Hepatic stellate cell (primary cell): ENCODE results near the gene RXRA.

ENCODE experiments used
- DNase-seq: peaks from one replicate; pipeline ENCODE4 v3.0.0; 2011; ENCODE audit warnings: low spot score

RXRA gene

GRCh38 chr9:134474055-134474370 is 147.8 kb downstream of the RXRA start:
- DNase-seq, result peak; percentile 89

- peak; percentile 87 for DNase-seq
Measured at GRCh38 chr9:134475011-134475790, 148.9 kb downstream of the RXRA start.

GRCh38 chr9:134476272-134476941 is 150.2 kb downstream of the RXRA start:
- DNase-seq, result no peak

GRCh38 chr9:134476942-134477335 is 150.7 kb downstream of the RXRA start:
- DNase-seq, result no peak

GRCh38 chr9:134477342-134477925 is 151.2 kb downstream of the RXRA start:
- DNase-seq, result no peak

- no peak for DNase-seq
Measured at GRCh38 chr9:134477927-134478326, 151.7 kb downstream of the RXRA start.

- DNase-seq, result no peak
Measured at GRCh38 chr9:134481762-134482161, 155.5 kb downstream of the RXRA start.

- no peak for DNase-seq
Measured at GRCh38 chr9:134482226-134482625, 156.0 kb downstream of the RXRA start.

GRCh38 chr9:134483361-134484184 is 157.3 kb downstream of the RXRA start:
- DNase-seq, result no peak

GRCh38 chr9:134484479-134484878 is 158.2 kb downstream of the RXRA start:
- no peak for DNase-seq

- DNase-seq, result no peak
Measured at GRCh38 chr9:134485653-134486052, 159.4 kb downstream of the RXRA start.

GRCh38 chr9:134486143-134486591 is 159.9 kb downstream of the RXRA start:
- no peak for DNase-seq

GRCh38 chr9:134486596-134486995 is 160.3 kb downstream of the RXRA start:
- no peak for DNase-seq
